Measurements from ENCODE around the gene CALHM4. TPM values are rescaled to one million over a fixed set of nuclear protein-coding genes. Genes with fewer than 3 reads are reported as not detected.

The CALHM4 gene
- total and polyA plus RNA-seq, 2 experiments from 2014 or later, result not detected

GRCh38 chr6:116515141-116515540 lies 38.4 kb upstream of the CALHM4 start:
- H3K36me3 ChIP-seq (ENCODE audit: low read depth), result no peaks in the 10 kb centered on the region
- H3K4me2 ChIP-seq (ENCODE audit: unreplicated experiment), result no peak overlapping the region
- H3K27ac ChIP-seq, result no peak overlapping the region
- no peaks in the 10 kb centered on the region for H3K9me3 ChIP-seq (ENCODE audit: low read depth)
- H2AFZ ChIP-seq, result no peak overlapping the region
- H3K27me3 ChIP-seq (replicated peaks; ENCODE audit: insufficient read depth), result no peaks in the 10 kb centered on the region
- in situ Hi-C loops (cut with MboI), result no loop called here
- H3K79me2 ChIP-seq (ENCODE audit: insufficient read depth), result peaks cover 38% of the 10 kb centered on the region
- no peak for DNase-seq
- H3F3A ChIP-seq (ENCODE audit: insufficient read depth), result peaks cover 17% of the 10 kb centered on the region
- no peaks in the 10 kb centered on the region for H3K9me2 ChIP-seq (ENCODE audit: insufficient read depth)
- H4K20me1 ChIP-seq (ENCODE audit: insufficient read depth), result no peaks in the 10 kb centered on the region
- TF ChIP-seq EZH2phosphoT487 (IDR thresholded peaks at IDR 0.05; ENCODE audit: insufficient read depth, low read depth) (no peak), EZH2 (IDR thresholded peaks at IDR 0.05; ENCODE audit: insufficient read depth, poor library complexity, severe bottlenecking) (no peak)
- no peak overlapping the region for H3K4me3 ChIP-seq
- H3K4me1 ChIP-seq (ENCODE audit: insufficient read depth), result peaks cover 13% of the 10 kb centered on the region
- no peak overlapping the region for H3K9ac ChIP-seq

DNA sequence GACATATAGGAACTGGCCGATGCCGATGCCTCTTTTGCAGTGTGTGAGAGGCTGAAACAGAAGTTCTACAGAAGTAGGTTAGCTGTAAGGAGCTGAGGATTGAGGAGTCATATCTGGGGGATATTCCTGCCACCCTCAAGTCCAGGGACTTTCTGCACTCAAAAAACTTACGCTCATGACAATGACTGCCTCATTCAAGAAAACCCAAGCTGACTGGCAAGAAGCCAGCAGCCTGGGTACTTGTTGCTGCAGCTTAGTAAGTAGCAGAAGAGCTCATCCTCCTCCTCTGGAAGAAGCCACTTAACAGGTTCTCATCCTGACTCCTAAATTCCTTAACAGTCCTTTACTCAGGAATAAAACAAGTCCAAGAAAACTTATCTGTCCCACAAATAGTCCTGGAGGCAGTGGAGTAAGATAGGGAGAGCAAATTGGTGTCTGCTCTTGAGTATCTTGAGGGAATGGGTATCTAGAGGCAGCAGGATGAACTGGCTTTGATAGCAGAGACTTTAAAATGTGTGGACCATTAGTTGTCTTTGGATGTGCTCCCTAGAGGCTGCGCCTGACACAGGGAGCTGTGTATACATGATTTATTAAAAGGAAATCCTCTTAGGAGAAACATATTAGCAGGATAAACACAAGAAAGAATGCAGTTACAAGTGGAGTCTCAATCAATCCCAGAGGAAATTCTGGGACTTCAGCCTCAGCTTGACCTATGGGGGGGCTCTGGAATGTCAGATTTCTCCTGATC lies 34.8 kb upstream of the CALHM4 start:
- Histone ChIP-seq H3K27me3 (replicated peaks; ENCODE audit: insufficient read depth) (no peaks in the 10 kb centered on the region), H3F3A (ENCODE audit: insufficient read depth) (no peaks in the 10 kb centered on the region), H3K4me3 (no peak overlapping the region), H4K20me1 (ENCODE audit: insufficient read depth) (no peaks in the 10 kb centered on the region), H3K9ac (no peak overlapping the region), H3K9me2 (ENCODE audit: insufficient read depth) (no peaks in the 10 kb centered on the region), H3K27ac (no peak overlapping the region), H3K9me3 (ENCODE audit: low read depth) (no peaks in the 10 kb centered on the region), H2AFZ (no peak overlapping the region), H3K79me2 (ENCODE audit: insufficient read depth) (peaks cover 25% of the 10 kb centered on the region), H3K4me2 (ENCODE audit: unreplicated experiment) (no peak overlapping the region), H3K4me1 (ENCODE audit: insufficient read depth) (peaks cover 1% of the 10 kb centered on the region; the same call in 1 of the 2 replicates), H3K36me3 (ENCODE audit: low read depth) (no peaks in the 10 kb centered on the region)
- in situ Hi-C loops (cut with MboI), result no loop called here
- 92 to 97% methylated on average over 4 of the region's 4 CpGs for WGBS, 2 experiments (ENCODE audit: low coverage in 1 of 2, low lambda C conversion rate in 2 of 2, missing lambda C conversion rate in 2 of 2)
- DNase-seq, result no peak
- TF ChIP-seq EZH2 (IDR thresholded peaks at IDR 0.05; ENCODE audit: insufficient read depth, poor library complexity, severe bottlenecking), result no peak
- TF ChIP-seq EZH2phosphoT487 (IDR thresholded peaks at IDR 0.05; ENCODE audit: insufficient read depth, low read depth), result no peak

DNA sequence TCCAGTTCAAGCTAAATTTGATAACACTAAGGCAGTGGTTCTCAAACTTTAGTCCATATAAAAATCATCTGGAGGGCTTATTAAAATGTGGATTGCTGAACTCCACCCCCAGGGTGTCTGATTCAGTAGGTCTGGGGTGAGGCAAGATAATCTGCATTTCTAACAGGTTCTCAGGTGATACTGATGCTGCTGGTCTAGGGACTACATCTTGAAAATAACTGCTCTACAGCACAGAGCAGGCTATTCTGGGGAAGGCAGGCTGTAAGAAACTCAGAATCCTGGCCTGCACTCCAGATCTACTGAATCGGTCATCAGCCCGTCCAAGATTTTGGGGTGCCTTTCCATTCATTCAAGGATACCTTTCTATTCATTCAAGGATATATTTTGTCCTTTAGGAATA lies 30.7 kb upstream of the CALHM4 start:
- Histone ChIP-seq H3K4me1 (ENCODE audit: insufficient read depth) (no peaks in the 10 kb centered on the region), H4K20me1 (ENCODE audit: insufficient read depth) (no peaks in the 10 kb centered on the region), H3K4me3 (no peak overlapping the region), H3K9me3 (ENCODE audit: low read depth) (no peaks in the 10 kb centered on the region), H3K27ac (no peak overlapping the region), H3K4me2 (ENCODE audit: unreplicated experiment) (no peak overlapping the region), H3K27me3 (replicated peaks; ENCODE audit: insufficient read depth) (no peaks in the 10 kb centered on the region), H2AFZ (no peak overlapping the region; the same call in 1 of the 2 replicates), H3K9ac (no peak overlapping the region), H3K36me3 (ENCODE audit: low read depth) (no peaks in the 10 kb centered on the region), H3F3A (ENCODE audit: insufficient read depth) (no peaks in the 10 kb centered on the region), H3K79me2 (ENCODE audit: insufficient read depth) (no peaks in the 10 kb centered on the region), H3K9me2 (ENCODE audit: insufficient read depth) (no peaks in the 10 kb centered on the region)
- in situ Hi-C loops (cut with MboI), result no loop called here
- DNase-seq, result no peak
- TF ChIP-seq EZH2phosphoT487 (IDR thresholded peaks at IDR 0.05; ENCODE audit: insufficient read depth, low read depth), result no peak
- no peak for TF ChIP-seq EZH2 (IDR thresholded peaks at IDR 0.05; ENCODE audit: insufficient read depth, poor library complexity, severe bottlenecking)
- WGBS, 2 experiments (ENCODE audit: low coverage in 1 of 2, low lambda C conversion rate in 2 of 2, missing lambda C conversion rate in 2 of 2), result 67 to 83% methylated on average over 2 of the region's 2 CpGs

DNA sequence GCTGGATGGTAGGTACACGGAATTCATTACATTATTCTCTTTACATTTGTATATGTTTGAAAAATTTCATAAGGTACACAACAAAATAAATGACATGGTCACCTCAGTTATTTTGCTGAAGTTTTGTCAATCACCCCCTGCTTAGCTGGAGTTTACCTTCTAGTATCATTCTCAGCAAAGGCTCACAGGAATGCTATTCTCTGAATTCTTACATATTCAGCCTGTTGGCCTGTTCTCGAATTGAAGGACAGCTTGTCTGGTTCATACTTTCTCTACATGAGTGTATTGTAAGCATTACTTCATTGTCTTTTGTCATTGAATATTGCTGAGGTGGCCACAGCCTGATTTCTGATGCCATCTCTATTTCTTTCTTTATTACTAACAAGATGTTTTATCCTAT lies 29.3 kb upstream of the CALHM4 start:
- no peak for DNase-seq
- 89 to 90% methylated on average over 2 of the region's 2 CpGs for WGBS, 2 experiments (ENCODE audit: low coverage in 1 of 2, low lambda C conversion rate in 2 of 2, missing lambda C conversion rate in 2 of 2)
- H3K9ac ChIP-seq, result no peak overlapping the region
- H3K27me3 ChIP-seq (replicated peaks; ENCODE audit: insufficient read depth), result no peaks in the 10 kb centered on the region
- H3K36me3 ChIP-seq (ENCODE audit: low read depth), result no peaks in the 10 kb centered on the region
- in situ Hi-C loops (cut with MboI), result no loop called here
- no peaks in the 10 kb centered on the region for H3K9me3 ChIP-seq (ENCODE audit: low read depth)
- H2AFZ ChIP-seq, result no peak overlapping the region
- H4K20me1 ChIP-seq (ENCODE audit: insufficient read depth), result no peaks in the 10 kb centered on the region
- H3K4me2 ChIP-seq (ENCODE audit: unreplicated experiment), result no peak overlapping the region
- no peaks in the 10 kb centered on the region for H3K9me2 ChIP-seq (ENCODE audit: insufficient read depth)
- no peaks in the 10 kb centered on the region for H3K79me2 ChIP-seq (ENCODE audit: insufficient read depth)
- TF ChIP-seq EZH2 (IDR thresholded peaks at IDR 0.05; ENCODE audit: insufficient read depth, poor library complexity, severe bottlenecking), result no peak
- TF ChIP-seq EZH2phosphoT487 (IDR thresholded peaks at IDR 0.05; ENCODE audit: insufficient read depth, low read depth), result no peak
- H3K4me1 ChIP-seq (ENCODE audit: insufficient read depth), result peaks cover 11% of the 10 kb centered on the region
- no peaks in the 10 kb centered on the region for H3F3A ChIP-seq (ENCODE audit: insufficient read depth)
- no peak overlapping the region for H3K27ac ChIP-seq
- H3K4me3 ChIP-seq, result no peak overlapping the region

Measured in GM23248 (cell line).